Muscle layer of duodenum (tissue), 2 donors: ENCODE measurements around the gene FBXW11.
"Not testable (repeated sequence)": the region's sequence is repeated elsewhere in the genome, so short reads cannot be mapped to it uniquely, and the experiment has no call there.

Experiments used
- H3K27ac ChIP-seq: one replicate; pipeline ENCODE4 v1.7.0; 2013; ENCODE audit warnings: mild to moderate bottlenecking, low read length
- H3K27me3 ChIP-seq: one replicate; pipeline ENCODE4 v1.7.0; 2013; ENCODE audit warnings: low read depth, mild to moderate bottlenecking, control low read depth, low read length
- H3K36me3 ChIP-seq, 2 donors: one replicate each; pipeline ENCODE4 v1.7.0; 2013; ENCODE audit warnings: low read length in 2 of 2, control low read depth in 1 of 2, mild to moderate bottlenecking in 1 of 2; ENCODE audit not compliant: insufficient read depth in 2 of 2, control insufficient read depth in 1 of 2
- H3K4me1 ChIP-seq, 2 donors: one replicate each; pipeline ENCODE4 v1.7.0; 2013; ENCODE audit warnings: low read length in 2 of 2, mild to moderate bottlenecking in 2 of 2, control low read depth in 1 of 2, moderate library complexity in 1 of 2; ENCODE audit not compliant: insufficient read depth in 2 of 2, control insufficient read depth in 1 of 2
- H3K4me3 ChIP-seq, 2 donors: one replicate each; pipeline ENCODE4 v1.7.0; 2013; ENCODE audit warnings: low read length in 2 of 2, low read depth in 1 of 2, mild to moderate bottlenecking in 1 of 2
- H3K9me3 ChIP-seq, 2 donors: one replicate each; pipeline ENCODE4 v1.7.0; 2013; ENCODE audit warnings: low read length in 2 of 2, control low read depth in 1 of 2, mild to moderate bottlenecking in 1 of 2; ENCODE audit not compliant: control insufficient read depth in 1 of 2
- donor health status: healthy.

Gene FBXW11

DNA sequence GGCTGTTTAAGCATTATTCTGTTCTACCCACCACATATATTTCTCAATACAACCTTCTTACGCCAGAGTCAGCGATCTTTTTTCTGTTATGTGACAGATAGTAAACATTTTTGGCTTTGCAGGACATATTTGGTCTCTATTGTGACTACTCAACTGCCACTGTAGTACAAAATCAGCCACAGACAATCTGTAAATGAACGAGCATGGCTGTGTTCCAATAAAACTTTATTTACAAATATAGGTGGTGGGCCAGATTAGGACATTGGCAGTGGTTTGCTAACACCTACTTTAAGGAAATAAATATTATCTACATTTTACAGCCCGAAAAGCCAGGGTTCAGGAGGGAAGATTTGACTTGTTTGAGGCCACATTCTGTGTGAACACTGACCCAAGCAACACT is 40.2 kb upstream of the FBXW11 start:
- Histone ChIP-seq H3K27me3 (no peaks in the 10 kb centered on the region), H3K9me3 (no peaks in the 10 kb centered on the region), H3K27ac (no peak overlapping the region), H3K36me3 (peaks cover 16 to 26% of the 10 kb centered on the region in 2 donors), H3K4me3 (no peak overlapping the region), H3K4me1 (no peaks in the 10 kb centered on the region)

DNA sequence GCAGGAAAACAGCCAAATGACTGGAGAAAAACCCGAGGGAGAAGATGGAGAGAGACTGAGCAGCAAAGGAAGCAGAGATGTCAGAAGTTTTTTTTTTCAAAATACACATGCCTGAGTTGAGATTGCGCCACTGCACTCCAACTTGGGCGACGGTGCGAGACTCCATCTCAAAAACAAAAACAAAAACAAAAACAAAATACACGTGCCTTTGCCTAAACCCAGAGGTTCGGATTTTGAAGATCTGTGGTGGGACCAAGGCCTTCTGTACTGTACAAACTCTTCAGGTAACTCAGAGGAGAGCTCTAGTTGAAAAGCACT is 38.8 kb upstream of the FBXW11 start:
- no peaks in the 10 kb centered on the region for H3K4me1 ChIP-seq
- H3K4me3 ChIP-seq = no peak overlapping the region
- H3K27ac ChIP-seq = no peak overlapping the region
- peaks cover 16 to 21% of the 10 kb centered on the region in 2 donors for H3K36me3 ChIP-seq
- no peaks in the 10 kb centered on the region for H3K27me3 ChIP-seq
- no peaks in the 10 kb centered on the region for H3K9me3 ChIP-seq

DNA sequence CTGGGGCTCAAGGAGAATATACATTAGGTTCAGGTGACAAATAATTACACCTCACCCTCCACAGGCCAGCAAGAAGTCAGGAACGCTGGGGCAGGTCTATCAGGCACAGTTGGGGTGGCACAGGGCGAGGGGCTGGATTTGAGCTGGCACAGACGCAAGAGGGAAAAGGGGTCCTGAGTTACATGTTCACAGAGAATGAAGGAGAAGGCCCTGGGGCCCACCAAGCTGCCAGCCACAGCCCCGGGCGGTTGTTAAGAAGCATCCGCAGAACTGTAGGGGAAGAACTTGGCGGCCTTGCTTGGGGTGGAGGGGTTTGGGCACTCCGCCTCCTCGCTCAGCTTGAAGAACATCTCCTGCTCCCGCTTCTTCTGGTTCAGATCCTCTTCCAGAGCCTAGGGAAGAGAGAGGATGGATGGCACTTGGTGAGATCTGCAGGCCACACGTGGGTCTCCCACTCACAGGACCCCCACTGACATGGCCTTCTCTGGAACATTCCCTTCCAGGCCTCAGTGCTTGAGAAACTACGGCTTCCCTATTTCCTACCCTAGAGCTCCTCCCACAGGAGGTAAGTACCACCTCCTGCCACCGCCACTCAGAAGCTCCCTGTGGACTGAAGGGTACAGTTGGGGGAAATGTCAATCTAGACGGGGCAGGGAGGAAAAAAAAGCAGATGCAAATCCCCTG is 38.3 kb upstream of the FBXW11 start:
- H3K27ac ChIP-seq = no peak overlapping the region
- H3K9me3 ChIP-seq = no peaks in the 10 kb centered on the region
- peaks cover 16 to 21% of the 10 kb centered on the region in 2 donors for H3K36me3 ChIP-seq
- H3K4me1 ChIP-seq = no peaks in the 10 kb centered on the region
- H3K27me3 ChIP-seq = no peaks in the 10 kb centered on the region
- no peak overlapping the region for H3K4me3 ChIP-seq

DNA sequence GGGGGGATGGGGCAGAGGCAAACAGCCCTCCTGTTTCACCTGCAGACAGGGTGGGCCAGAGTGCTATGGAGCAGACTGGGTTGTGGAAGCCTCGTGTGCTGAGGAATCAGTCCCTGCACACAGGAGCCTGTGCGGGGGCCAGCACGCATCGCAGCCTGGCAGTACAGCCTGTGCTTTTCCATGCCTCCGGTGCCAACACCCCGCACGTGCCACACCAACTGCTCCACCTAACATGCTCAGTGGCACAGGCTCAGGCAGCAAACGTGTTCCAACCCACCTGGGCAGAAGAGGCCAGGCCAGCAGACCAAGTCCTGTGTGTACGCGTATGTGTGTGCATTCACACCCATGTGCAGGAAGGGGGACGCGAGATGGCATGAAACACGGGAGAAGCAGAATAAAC is 37.4 kb upstream of the FBXW11 start:
- H3K27me3 ChIP-seq = no peaks in the 10 kb centered on the region
- no peak overlapping the region for H3K4me3 ChIP-seq
- H3K36me3 ChIP-seq = peaks cover 16 to 21% of the 10 kb centered on the region in 2 donors
- H3K27ac ChIP-seq = no peak overlapping the region
- H3K9me3 ChIP-seq = no peaks in the 10 kb centered on the region
- no peaks in the 10 kb centered on the region for H3K4me1 ChIP-seq

DNA sequence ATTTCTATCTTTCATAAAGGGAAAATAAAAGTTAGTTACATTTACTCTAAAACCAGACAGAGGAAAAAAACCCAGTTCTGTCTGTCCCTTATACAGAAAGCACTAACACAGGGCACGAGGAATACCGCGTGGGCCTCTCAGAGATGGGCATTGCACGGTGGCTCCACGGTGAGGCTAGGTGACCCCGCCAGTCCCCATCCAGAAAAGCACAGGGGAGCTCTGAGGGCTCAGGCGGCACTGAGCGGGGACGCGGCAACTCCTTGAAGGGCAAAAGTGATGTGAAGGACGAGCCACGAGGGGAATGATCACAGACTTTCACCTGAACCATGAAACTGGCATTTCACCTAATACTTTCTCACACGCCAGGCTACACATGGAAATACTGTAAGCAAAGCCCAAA is 35.7 kb upstream of the FBXW11 start:
- Histone ChIP-seq H3K4me3 (no peak overlapping the region), H3K27ac (no peak overlapping the region), H3K9me3 (no peaks in the 10 kb centered on the region), H3K27me3 (no peaks in the 10 kb centered on the region), H3K4me1 (no peaks in the 10 kb centered on the region), H3K36me3 (peaks cover 16 to 18% of the 10 kb centered on the region in 2 donors)

DNA sequence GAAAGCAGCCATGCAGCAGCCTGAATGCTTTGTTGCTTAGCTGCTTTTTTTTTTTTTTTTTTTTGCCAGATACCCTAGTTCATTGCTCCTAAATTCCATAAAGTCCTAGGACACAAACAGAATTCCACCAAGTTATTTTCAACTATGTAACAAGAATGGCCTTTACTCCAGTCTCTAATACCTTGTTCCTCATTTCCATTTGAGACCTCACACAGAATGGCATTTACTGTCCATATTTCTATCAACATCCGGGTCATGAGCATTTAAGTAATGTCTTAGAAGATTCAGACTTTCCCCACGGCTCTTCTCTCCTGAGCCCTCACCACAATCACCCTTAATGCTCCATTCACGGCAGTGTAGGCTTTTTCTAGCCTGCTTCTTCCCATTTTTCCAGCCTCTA is 31.7 kb upstream of the FBXW11 start:
- no peak overlapping the region for H3K4me3 ChIP-seq
- no peaks in the 10 kb centered on the region for H3K4me1 ChIP-seq
- H3K27me3 ChIP-seq = no peaks in the 10 kb centered on the region
- H3K9me3 ChIP-seq = no peaks in the 10 kb centered on the region
- no peak overlapping the region for H3K27ac ChIP-seq
- H3K36me3 ChIP-seq = peaks cover 0 to under 1% of the 10 kb centered on the region in 2 donors

DNA sequence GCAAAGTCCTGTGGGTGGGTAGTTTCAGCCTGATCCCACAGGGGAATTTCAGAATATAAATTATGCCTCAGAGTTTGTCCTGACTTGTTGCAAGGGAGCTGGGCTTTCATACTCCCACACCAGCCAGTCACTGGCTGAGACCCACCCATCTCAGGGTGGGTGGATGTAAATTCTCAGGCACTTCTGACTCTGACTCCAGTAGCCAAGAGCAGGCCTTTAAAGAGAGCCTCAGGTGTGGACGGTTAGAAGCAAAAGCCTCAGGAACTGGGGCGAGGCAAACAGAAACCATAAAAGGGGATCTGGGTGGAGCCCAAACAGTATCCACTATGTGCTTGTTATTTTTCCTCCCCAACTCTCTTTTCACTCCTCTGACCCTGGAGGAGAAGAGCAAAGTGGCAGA is 28.6 kb upstream of the FBXW11 start:
- Histone ChIP-seq H3K4me1 (no peaks in the 10 kb centered on the region), H3K4me3 (no peak overlapping the region), H3K27me3 (no peaks in the 10 kb centered on the region), H3K36me3 (no peaks in the 10 kb centered on the region), H3K9me3 (no peaks in the 10 kb centered on the region), H3K27ac (no peak overlapping the region)

DNA sequence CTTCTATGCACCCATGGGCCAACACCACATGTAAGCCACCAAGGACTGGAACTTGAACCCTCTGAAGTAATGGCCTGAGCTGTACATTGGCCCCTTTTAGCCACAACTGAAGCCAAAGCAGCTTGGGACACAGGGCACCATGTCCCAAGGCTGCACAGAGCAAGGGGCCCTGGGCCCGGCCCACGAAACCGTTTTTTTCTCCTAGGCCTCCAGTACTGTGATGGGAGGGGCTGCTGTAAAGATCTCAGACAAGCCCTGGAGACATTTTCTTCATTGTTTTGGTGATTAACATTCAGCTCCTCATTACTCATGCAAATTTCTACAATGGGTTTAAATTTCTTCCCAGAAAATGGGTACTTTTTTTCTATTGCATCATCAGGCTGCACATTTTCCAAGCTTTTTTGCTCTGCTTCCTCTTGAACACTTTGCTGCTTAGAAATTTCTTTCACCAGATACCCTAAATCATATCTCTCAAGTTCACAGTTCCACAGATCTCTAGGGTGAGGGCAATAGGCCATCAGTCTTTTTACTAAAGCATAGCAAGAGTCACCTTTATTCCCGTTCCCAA is 25.5 kb upstream of the FBXW11 start:
- Histone ChIP-seq H3K4me1 (no peaks in the 10 kb centered on the region), H3K9me3 (no peaks in the 10 kb centered on the region), H3K27ac (no peak overlapping the region), H3K36me3 (no peaks in the 10 kb centered on the region), H3K4me3 (no peak overlapping the region), H3K27me3 (no peaks in the 10 kb centered on the region)

DNA sequence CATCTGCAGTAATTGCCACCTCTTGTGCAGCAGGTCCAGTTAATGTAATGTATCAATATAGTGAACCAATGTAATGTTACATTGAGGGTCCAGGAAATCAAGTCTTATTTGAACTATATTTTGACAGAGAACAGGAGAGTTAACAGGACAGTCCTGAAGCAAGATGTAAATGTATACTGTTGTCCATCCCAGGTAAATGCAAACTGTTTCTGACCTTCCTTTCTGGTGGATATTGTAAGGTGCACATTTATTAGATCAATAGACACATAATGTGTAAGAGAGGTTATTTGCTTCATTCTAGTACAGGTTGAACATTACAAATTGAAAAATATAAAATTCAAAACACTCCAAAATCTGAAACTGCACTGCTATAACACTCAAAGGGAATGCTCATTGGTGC is 23.4 kb upstream of the FBXW11 start:
- H3K27me3 ChIP-seq = no peaks in the 10 kb centered on the region
- no peaks in the 10 kb centered on the region for H3K4me1 ChIP-seq
- no peaks in the 10 kb centered on the region for H3K36me3 ChIP-seq
- H3K9me3 ChIP-seq = no peaks in the 10 kb centered on the region
- no peak overlapping the region for H3K27ac ChIP-seq
- H3K4me3 ChIP-seq = no peak overlapping the region

DNA sequence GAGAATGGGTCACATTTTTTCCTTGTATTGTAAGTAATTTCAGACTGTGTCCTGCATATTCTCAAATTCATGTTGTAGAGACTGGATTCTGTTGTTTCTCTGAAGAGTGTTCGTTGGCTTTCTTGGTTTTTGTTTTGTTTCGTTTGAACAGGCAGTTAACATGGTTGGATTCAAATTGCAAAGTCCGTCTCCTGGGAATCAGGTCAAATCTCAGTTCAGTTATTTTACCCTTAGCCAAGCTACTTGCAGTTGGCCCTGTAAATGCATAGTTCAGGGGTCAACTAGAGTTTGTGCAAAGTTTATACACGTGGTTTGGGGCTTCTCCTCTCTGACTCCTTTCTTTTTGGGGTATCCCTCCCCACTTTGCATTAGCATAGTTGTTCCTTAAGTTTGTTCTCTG is 21.7 kb upstream of the FBXW11 start:
- Histone ChIP-seq H3K36me3 (no peaks in the 10 kb centered on the region), H3K4me3 (no peak overlapping the region), H3K27ac (no peak overlapping the region), H3K4me1 (no peaks in the 10 kb centered on the region), H3K27me3 (no peaks in the 10 kb centered on the region), H3K9me3 (no peaks in the 10 kb centered on the region)

DNA sequence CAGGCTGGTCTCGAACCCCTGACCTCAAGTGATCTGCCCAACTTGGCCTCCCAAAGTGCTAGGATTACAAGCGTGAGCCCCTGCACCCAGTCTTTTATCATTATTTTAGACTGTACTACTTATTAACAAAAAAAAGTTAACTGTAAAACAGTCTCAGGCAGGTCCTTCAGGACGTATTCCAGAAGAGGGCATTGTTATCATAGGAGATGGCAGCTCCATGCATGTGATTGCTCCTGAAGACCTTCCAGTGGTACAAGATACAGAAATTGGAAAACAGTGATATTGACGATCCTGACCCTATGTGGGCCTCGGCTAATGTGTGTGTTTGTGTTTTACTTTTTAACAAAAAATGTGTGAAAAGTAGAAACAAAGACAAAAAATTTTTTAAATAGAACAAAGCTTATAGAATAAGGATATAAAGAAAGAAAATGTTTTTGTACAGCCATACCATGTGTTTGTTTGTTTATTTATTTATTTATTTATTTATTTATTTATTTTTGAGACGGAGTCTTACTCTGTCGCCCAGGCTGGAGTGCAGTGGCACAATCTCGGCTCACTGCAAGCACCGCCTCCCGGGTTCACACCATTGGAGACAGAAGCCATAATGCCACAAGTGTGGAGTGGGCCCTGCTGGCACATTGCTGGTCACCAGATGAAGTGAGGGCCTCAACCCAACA is 13.8 kb upstream of the FBXW11 start:
- not testable (repeated sequence) for H3K27ac ChIP-seq, H3K36me3 ChIP-seq, H3K4me1 ChIP-seq, H3K9me3 ChIP-seq, H3K27me3 ChIP-seq, H3K4me3 ChIP-seq

DNA sequence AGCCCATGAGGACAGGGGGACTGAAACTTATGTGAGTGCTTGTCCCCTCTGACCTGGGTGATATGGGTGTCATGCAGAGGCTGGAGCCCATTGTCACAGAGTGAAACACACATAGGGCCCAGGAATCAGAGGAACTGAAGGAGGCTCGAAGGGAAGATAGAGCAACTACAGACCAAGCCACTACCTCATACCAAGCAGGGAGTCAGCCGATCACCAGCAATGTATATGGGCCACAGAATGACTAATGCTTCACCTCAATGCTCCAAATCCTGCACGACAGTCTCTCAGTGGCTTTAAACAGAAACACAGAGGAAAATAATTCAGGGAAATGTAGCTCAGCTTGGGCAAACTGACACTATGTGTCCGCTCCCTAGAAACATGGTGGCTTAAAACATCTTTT is 8.9 kb upstream of the FBXW11 start:
- Histone ChIP-seq H3K4me1 (no peaks in the 10 kb centered on the region), H3K36me3 (no peaks in the 10 kb centered on the region), H3K27ac (no peak overlapping the region), H3K4me3 (no peak overlapping the region), H3K27me3 (no peaks in the 10 kb centered on the region), H3K9me3 (no peaks in the 10 kb centered on the region)
